Muscle of arm (tissue), 12 donors: ENCODE data around the gene DKK2. TPM values are rescaled to one million over a fixed set of nuclear protein-coding genes. Genes with fewer than 3 reads are reported as not detected.
A peak's percentile ranks its signal among the peaks of the same experiment; 100 is the strongest.
"Not testable (repeated sequence)": the region's sequence is repeated elsewhere in the genome, so short reads cannot be mapped to it uniquely, and the experiment has no call there.

Experiments
- DNase-seq: peaks from one replicate; pipeline ENCODE4 v3.0.0-alpha.2; 2013
- polyA plus RNA-seq, 12 donors: library from polyadenylated mRNA; unstranded; fragments of 120-200 nt; gene quantifications; one replicate each; pipeline ENCODE4 v1.2.1, GENCODE V29; 2013; ENCODE audit not compliant: insufficient read length in 12 of 12

Gene DKK2
- polyA plus RNA-seq, 12 donors, result 13.4 to 52.0 (median 27.0) TPM; not detected in 1

GRCh38 chr4:106930522-106930921, 105.6 kb downstream of the DKK2 start:
- no peak for DNase-seq

GRCh38 chr4:106929248-106929647, 106.9 kb downstream of the DKK2 start:
- DNase-seq, result no peak

GRCh38 chr4:106914223-106914622, 121.9 kb downstream of the DKK2 start:
- no peak for DNase-seq

GRCh38 chr4:106909486-106910188, 126.5 kb downstream of the DKK2 start:
- no peak for DNase-seq

- not testable (repeated sequence) for DNase-seq
Measured at GRCh38 chr4:106908049-106908448, 128.1 kb downstream of the DKK2 start.

- DNase-seq, result no peak
Measured at GRCh38 chr4:106907216-106907615, 128.9 kb downstream of the DKK2 start.

- no peak for DNase-seq
Measured at GRCh38 chr4:106906728-106907127, 129.4 kb downstream of the DKK2 start.

- peak; percentile 63 for DNase-seq
Measured at GRCh38 chr4:106898621-106899230, 137.4 kb downstream of the DKK2 start.

- DNase-seq, result no peak
Measured at GRCh38 chr4:106893903-106894302, 142.2 kb downstream of the DKK2 start.

- DNase-seq, result no peak
Measured at GRCh38 chr4:106893395-106893881, 142.7 kb downstream of the DKK2 start.

- DNase-seq, result no peak
Measured at GRCh38 chr4:106892786-106893185, 143.3 kb downstream of the DKK2 start.

GRCh38 chr4:106875340-106875739, 160.8 kb downstream of the DKK2 start:
- no peak for DNase-seq
